ENCODE data around the gene RAB33A. TPM values are rescaled to one million over a fixed set of nuclear protein-coding genes. Genes with fewer than 3 reads are reported as not detected.
A peak's percentile ranks its signal among the peaks of the same experiment; 100 is the strongest.

RAB33A gene
- total and polyA plus RNA-seq, 7 donors = 1.2 to 3.8 (median 1.3) TPM; not detected in 3

GRCh38 chrX:130190801-130191200, 19.0 kb downstream of the RAB33A start:
- H3K4me1 ChIP-seq = no peaks in the 10 kb centered on the region
- intact Hi-C loops (cut with DNase I) = loop anchor here (10.0 kb wide), 1 partner anchor 586 kb away; no protein-coding TSS in a partner anchor
- no peaks in the 10 kb centered on the region for H3K36me3 ChIP-seq
- no peak overlapping the region for H3K27ac ChIP-seq
- WGBS, 2 donors = 92 to 93% methylated on average over 4 of the region's 4 CpGs
- no peaks in the 10 kb centered on the region for H3K27me3 ChIP-seq
- TF ChIP-seq POLR2A (IDR thresholded peaks at IDR 0.05) = no peak
- no peak for TF ChIP-seq EP300 (IDR thresholded peaks at IDR 0.05)
- TF ChIP-seq POLR2AphosphoS5 (IDR thresholded peaks at IDR 0.05) = no peak
- TF ChIP-seq CTCF (IDR thresholded peaks at IDR 0.05) = no peak
- no peak overlapping the region for H3K4me3 ChIP-seq
- H3K9me3 ChIP-seq = no peaks in the 10 kb centered on the region
- DNase-seq = peak; percentile 40

DNA sequence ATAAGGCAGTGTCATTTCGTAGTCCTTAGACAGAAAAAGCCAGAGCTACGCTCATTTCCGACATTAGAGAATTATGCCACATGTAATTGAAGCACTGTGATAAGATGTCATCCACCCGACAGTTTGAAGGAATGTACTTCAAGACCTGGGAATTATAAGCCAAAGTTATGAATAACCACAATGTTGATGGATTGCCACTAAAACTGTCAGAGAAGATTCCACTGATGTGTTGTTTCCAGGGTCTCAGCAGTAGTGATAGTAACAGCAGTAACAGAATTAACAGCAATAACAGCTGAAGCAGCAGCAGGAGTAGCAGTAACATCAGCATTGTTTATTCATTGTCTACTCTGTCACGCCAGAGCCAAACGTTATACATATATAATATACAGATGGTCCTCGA, 24.7 kb downstream of the RAB33A start:
- H3K27me3 ChIP-seq = no peaks in the 10 kb centered on the region
- H3K36me3 ChIP-seq = no peaks in the 10 kb centered on the region
- no peaks in the 10 kb centered on the region for H3K4me1 ChIP-seq
- DNase-seq = no peak
- intact Hi-C loops (cut with DNase I) = loop anchor here (10.0 kb wide), 1 partner anchor 592 kb away; no protein-coding TSS in a partner anchor
- H3K27ac ChIP-seq = no peak overlapping the region
- H3K9me3 ChIP-seq = no peaks in the 10 kb centered on the region
- WGBS, 2 donors = 34 to 69% methylated on average over 7 of the region's 7 CpGs
- no peak overlapping the region for H3K4me3 ChIP-seq
- TF ChIP-seq EP300 (IDR thresholded peaks at IDR 0.05) (no peak), POLR2AphosphoS5 (IDR thresholded peaks at IDR 0.05) (no peak), POLR2A (IDR thresholded peaks at IDR 0.05) (no peak), CTCF (IDR thresholded peaks at IDR 0.05) (no peak)

- Histone ChIP-seq H3K4me1 (no peaks in the 10 kb centered on the region), H3K36me3 (no peaks in the 10 kb centered on the region), H3K27me3 (no peaks in the 10 kb centered on the region), H3K9me3 (no peaks in the 10 kb centered on the region), H3K4me3 (no peak overlapping the region), H3K27ac (no peak overlapping the region)
- DNase-seq = no peak
- intact Hi-C loops (cut with DNase I) = loop anchor here (10.0 kb wide), 1 partner anchor 593 kb away; no protein-coding TSS in a partner anchor
- TF ChIP-seq CTCF (IDR thresholded peaks at IDR 0.05) (no peak), POLR2AphosphoS5 (IDR thresholded peaks at IDR 0.05) (no peak), EP300 (IDR thresholded peaks at IDR 0.05) (no peak), POLR2A (IDR thresholded peaks at IDR 0.05) (no peak)
- WGBS, 2 donors = 61 to 79% methylated on average over 5 of the region's 5 CpGs
These were observed 25.7 kb downstream of the RAB33A start for GRCh38 chrX:130197464-130197863.

GRCh38 chrX:130204647-130205046, 32.9 kb downstream of the RAB33A start:
- intact Hi-C loops (cut with DNase I) = no loop called here
- 19 to 75% methylated on average over 1 of the region's 1 CpG for WGBS, 2 donors

More at GRCh38 chrX:130204647-130205046, 32.9 kb downstream of the RAB33A start:
- Histone ChIP-seq H3K36me3 (peaks cover 0 to 9% (median 0%) of the 10 kb centered on the region in 4 donors), H3K4me3 (no peak overlapping the region), H3K4me1 (no peaks in the 10 kb centered on the region), H3K27ac (no peak overlapping the region), H3K9me3 (no peaks in the 10 kb centered on the region), H3K27me3 (no peaks in the 10 kb centered on the region)
- TF ChIP-seq EP300 (IDR thresholded peaks at IDR 0.05) (no peak), POLR2A (IDR thresholded peaks at IDR 0.05) (no peak), CTCF (IDR thresholded peaks at IDR 0.05) (no peak)
- DNase-seq = no peak
